Skeletal muscle tissue (tissue), 4 donors: ENCODE data around the gene GPR32. TPM values are rescaled to one million over a fixed set of nuclear protein-coding genes. Genes with fewer than 3 reads are reported as not detected.
"Not testable (repeated sequence)": the region's sequence is repeated elsewhere in the genome, so short reads cannot be mapped to it uniquely, and the experiment has no call there.

Experiments used
- H3K27ac ChIP-seq: one replicate; pipeline ENCODE4 v1.7.0; 2013; ENCODE audit warnings: mild to moderate bottlenecking, low read depth, low read length, inconsistent platforms
- H3K27me3 ChIP-seq, 3 donors: one replicate each; pipeline ENCODE4 v1.7.0; 2013; ENCODE audit warnings: low read length in 3 of 3; ENCODE audit not compliant: control insufficient read depth in 3 of 3, insufficient read depth in 3 of 3
- H3K36me3 ChIP-seq, 3 donors: one replicate each; pipeline ENCODE4 v1.7.0; 2013; ENCODE audit warnings: low read length in 3 of 3; ENCODE audit not compliant: control insufficient read depth in 3 of 3, insufficient read depth in 3 of 3
- H3K4me1 ChIP-seq, 3 donors: one replicate each; pipeline ENCODE4 v1.7.0; 2013; ENCODE audit warnings: low read length in 3 of 3, mild to moderate bottlenecking in 3 of 3; ENCODE audit not compliant: control insufficient read depth in 3 of 3, insufficient read depth in 3 of 3
- H3K4me3 ChIP-seq, 3 donors: one replicate each; pipeline ENCODE4 v1.7.0; 2013; ENCODE audit warnings: low read length in 3 of 3
- H3K9ac ChIP-seq, 3 donors: one replicate each; pipeline ENCODE4 v1.7.0; 2013; ENCODE audit warnings: low read length in 3 of 3, mild to moderate bottlenecking in 3 of 3, moderate library complexity in 2 of 3, low read depth in 1 of 3
- H3K9me3 ChIP-seq, 3 donors: one replicate each; pipeline ENCODE4 v1.7.0; 2013; ENCODE audit warnings: low read length in 3 of 3; ENCODE audit not compliant: control insufficient read depth in 3 of 3
- total RNA-seq: library from RNA; depleted of rRNA; stranded (reverse); fragments of >200 nt; gene quantifications from one replicate; pipeline ENCODE4 v1.2.3, GENCODE V29; 2014
- donor health status: Osteomylitis.

The GPR32 gene
- total RNA-seq, 1 donor from 2014 or later: not detected

DNA sequence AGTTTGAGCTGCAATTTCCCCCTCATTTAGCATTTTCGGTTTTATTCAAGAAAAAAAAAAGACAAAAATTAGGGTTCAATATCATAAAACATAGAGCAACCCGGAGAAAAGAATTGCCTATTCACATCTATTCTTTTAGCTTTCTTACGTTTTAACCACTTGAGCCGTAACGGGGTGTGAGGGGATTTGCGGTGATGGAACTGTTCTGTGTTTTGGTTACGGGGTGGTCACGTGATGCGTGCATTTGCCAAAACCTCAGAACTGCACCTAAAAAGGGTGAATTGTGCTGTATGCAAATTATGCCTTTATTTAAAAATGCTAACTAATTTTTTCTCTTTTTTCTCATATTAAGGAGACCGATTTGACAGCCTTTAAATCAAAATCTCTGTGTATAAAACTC, 25.0 kb upstream of the GPR32 start:
- peaks cover 8 to 16% (median 8%) of the 10 kb centered on the region in 3 donors for H3K27me3 ChIP-seq
- H3K4me3 ChIP-seq: no peak overlapping the region
- H3K9me3 ChIP-seq: no peaks in the 10 kb centered on the region
- H3K36me3 ChIP-seq: no peaks in the 10 kb centered on the region
- no peak overlapping the region for H3K27ac ChIP-seq
- no peaks in the 10 kb centered on the region for H3K4me1 ChIP-seq
- H3K9ac ChIP-seq: no peak overlapping the region

DNA sequence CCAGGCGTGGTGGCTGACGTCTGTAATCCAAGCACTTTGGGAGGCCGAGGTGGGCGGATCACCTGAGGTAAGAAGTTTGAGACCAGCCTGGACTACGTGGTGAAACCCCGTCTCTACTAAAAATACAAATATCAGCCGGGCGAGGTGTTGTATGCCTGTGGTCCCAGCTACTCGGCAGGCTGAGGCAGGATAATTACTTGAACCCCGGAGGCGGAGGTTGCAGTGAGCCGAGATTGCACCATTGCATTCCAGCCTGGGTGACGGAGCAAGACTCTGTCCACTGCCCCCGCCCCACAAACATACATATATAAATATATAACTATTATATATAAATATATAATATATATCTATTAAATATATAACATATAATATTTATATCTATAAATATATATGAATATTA, 23.1 kb upstream of the GPR32 start:
- H3K36me3 ChIP-seq, H3K27ac ChIP-seq, H3K9me3 ChIP-seq, H3K4me3 ChIP-seq, H3K27me3 ChIP-seq, H3K4me1 ChIP-seq, H3K9ac ChIP-seq: not testable (repeated sequence)

DNA sequence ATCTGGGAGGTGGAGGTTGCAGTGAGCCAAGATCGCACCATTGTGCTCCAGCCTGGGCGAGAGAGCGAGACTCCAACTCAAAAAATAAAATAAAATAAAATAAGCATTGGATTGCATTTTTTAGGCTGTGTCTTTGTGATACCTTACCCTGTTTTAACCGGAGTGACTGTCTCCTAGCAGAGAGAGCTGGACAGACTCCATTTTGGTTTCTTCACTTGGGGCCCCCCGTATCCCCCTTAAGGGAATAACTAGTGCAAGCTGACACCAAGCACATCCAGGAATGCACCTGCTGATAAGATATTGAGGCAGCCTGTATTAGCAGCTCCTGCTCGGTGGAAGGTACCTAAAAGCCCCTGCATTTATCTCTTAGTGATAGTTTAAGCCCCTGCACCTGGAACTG, 20.8 kb upstream of the GPR32 start:
- H3K4me3 ChIP-seq: no peak overlapping the region
- H3K9me3 ChIP-seq: no peaks in the 10 kb centered on the region
- no peak overlapping the region for H3K27ac ChIP-seq
- no peaks in the 10 kb centered on the region for H3K4me1 ChIP-seq
- H3K9ac ChIP-seq: no peak overlapping the region
- peaks cover 0 to 5% (median 2%) of the 10 kb centered on the region in 3 donors for H3K27me3 ChIP-seq
- no peaks in the 10 kb centered on the region for H3K36me3 ChIP-seq

DNA sequence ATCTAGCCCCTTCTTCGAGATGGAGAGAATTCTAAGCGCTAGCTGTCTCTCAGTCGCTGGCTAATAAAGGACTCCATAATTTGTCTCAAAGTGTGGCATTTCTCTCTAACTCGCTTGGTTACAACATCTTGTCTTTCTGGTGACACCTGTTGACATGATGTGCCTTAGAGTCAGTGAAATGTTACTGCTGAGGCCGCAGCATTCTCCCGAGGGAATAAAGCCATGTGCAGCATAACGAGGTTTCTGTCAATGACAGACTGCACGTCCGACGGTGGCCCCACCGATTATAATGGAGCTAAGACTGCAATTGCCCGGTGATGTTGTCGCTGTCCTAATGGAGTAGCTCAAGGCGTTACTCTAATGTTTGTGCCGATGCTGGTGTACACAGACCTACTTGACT, 20.3 kb upstream of the GPR32 start:
- Histone ChIP-seq H3K4me3 (no peak overlapping the region), H3K9me3 (no peaks in the 10 kb centered on the region), H3K36me3 (no peaks in the 10 kb centered on the region), H3K27ac (no peak overlapping the region), H3K27me3 (peaks cover 0 to 5% (median 2%) of the 10 kb centered on the region in 3 donors), H3K9ac (no peak overlapping the region), H3K4me1 (no peaks in the 10 kb centered on the region)

DNA sequence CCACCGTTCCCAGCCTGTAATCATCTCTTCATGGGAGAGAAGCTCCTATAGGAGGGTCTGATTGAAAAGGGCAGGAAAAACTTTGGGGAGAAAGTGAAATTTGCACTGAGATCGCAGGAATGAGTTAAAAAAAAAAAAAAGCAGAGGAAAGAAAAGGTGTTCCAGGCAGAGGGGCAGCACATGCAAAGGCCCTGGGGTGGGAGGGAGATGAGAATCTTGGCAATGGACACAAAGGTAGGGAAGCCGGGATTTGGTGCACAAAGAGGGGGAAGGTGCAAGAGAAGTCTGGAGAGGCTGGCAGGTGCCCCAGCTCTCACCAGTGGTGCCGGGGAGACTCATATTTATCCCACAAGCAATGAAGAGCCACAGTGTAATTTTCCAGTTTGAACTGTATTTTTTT, 16.4 kb upstream of the GPR32 start:
- no peak overlapping the region for H3K9ac ChIP-seq
- no peaks in the 10 kb centered on the region for H3K9me3 ChIP-seq
- no peak overlapping the region for H3K4me3 ChIP-seq
- H3K27ac ChIP-seq: no peak overlapping the region
- H3K36me3 ChIP-seq: no peaks in the 10 kb centered on the region
- peaks cover 0 to 5% (median 2%) of the 10 kb centered on the region in 3 donors for H3K27me3 ChIP-seq
- H3K4me1 ChIP-seq: no peaks in the 10 kb centered on the region

DNA sequence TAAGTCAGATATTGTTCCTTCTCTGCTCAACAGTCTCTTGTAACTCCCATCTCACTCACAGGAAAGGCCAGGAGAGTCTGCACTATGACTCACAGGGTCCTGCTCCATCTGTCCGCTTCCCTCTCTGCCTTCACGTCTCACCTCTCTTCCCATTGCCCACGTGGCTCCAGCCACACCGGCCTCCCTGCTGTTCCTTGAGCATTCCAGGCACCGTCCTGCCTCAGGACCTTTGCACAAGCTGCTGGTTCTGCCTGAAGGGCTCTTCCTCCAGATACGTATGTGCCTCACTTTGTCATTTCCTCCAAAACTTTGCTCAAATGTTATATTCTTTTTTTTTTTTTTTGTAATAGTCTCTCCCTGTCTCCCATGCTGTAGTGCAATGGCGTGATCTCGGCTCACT, 14.0 kb upstream of the GPR32 start:
- H3K27ac ChIP-seq, H3K9ac ChIP-seq, H3K4me1 ChIP-seq, H3K27me3 ChIP-seq, H3K36me3 ChIP-seq, H3K9me3 ChIP-seq, H3K4me3 ChIP-seq: not testable (repeated sequence)

DNA sequence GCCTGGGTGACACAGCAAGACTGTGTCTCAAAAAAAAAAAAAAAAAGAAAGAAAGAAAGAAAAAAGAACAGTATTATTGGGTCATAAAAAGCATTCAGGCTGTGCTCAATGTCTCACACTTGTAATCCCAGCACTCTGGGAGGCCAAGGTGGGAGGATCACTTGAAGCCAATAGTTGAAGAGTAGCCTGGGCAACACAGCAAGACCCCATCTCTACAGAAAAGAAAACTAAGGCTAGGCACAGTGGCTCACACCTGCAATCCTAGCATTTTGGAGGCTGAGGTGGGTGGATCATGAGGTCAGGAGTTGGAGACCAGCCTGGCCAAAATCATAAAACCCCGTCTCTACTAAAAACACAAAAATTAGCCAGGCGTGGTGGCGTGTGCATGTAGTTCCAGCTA, 12.6 kb upstream of the GPR32 start:
- not testable (repeated sequence) for H3K27ac ChIP-seq, H3K4me1 ChIP-seq, H3K4me3 ChIP-seq, H3K27me3 ChIP-seq, H3K9ac ChIP-seq, H3K36me3 ChIP-seq, H3K9me3 ChIP-seq

DNA sequence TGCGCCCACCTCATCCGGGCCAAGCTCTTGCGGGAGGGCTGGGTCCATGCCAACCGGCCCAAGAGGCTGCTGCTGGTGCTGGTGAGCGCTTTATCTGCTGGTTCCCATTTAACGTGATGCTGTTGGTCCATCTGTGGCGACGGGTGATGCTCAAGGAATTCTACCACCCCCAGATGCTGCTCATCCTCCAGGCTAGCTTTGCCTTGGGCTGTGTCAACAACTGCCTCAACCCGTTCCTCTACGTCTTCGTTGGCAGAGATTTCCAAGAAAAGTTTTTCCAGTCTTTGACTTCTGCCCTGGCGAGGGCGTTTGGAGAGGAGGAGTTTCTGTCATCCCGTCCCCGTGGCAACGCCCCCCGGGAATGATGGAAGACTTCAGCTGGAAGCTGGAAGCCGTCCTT, 11.2 kb upstream of the GPR32 start:
- H3K9me3 ChIP-seq, H3K4me3 ChIP-seq, H3K27ac ChIP-seq, H3K9ac ChIP-seq, H3K4me1 ChIP-seq, H3K27me3 ChIP-seq, H3K36me3 ChIP-seq: not testable (repeated sequence)

DNA sequence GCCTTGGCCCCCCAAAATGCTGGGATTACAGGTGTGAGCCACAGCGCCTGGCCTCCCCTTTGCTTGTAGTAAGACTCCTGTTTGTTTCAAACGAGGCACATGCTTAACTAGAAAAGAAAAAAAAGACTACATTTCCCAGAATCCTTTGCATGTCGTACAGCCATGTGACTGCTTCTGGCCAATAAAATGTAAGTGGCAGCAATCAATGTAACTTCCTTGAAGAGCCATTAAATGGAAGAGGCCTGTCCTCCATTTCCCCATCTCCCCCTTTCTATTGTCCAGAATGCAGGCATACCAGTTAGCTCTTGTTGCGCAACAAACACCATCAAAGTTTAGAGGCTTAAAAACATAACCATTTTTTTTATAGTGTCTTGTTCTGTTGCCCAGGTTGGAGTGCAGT, 10.4 kb upstream of the GPR32 start:
- Histone ChIP-seq H3K4me1 (no peaks in the 10 kb centered on the region), H3K36me3 (no peaks in the 10 kb centered on the region), H3K27ac (no peak overlapping the region), H3K4me3 (no peak overlapping the region), H3K27me3 (peaks cover 0 to 2% (median 0%) of the 10 kb centered on the region in 3 donors), H3K9me3 (no peaks in the 10 kb centered on the region), H3K9ac (no peak overlapping the region)

DNA sequence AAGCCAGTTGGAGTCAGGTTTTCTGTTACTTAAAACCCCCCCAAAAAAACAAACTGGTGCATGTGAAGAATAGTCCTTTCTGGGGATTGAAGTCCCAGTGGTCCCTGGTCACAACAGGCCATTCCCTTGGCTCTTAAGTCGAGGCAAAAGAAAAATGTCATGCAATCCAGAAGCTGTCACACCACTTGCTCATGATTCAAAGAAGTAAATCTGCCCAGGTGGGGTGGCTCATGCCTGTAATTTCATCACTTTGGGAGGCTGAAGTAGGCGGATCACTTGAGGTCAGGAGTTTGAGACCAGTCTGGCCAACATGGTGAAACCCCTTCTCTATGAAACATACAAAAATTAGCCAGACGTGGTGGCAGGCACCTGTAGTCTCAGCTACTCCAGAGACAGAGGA, 8.8 kb upstream of the GPR32 start:
- H3K9ac ChIP-seq, H3K4me3 ChIP-seq, H3K9me3 ChIP-seq, H3K27ac ChIP-seq, H3K4me1 ChIP-seq, H3K27me3 ChIP-seq, H3K36me3 ChIP-seq: not testable (repeated sequence)

DNA sequence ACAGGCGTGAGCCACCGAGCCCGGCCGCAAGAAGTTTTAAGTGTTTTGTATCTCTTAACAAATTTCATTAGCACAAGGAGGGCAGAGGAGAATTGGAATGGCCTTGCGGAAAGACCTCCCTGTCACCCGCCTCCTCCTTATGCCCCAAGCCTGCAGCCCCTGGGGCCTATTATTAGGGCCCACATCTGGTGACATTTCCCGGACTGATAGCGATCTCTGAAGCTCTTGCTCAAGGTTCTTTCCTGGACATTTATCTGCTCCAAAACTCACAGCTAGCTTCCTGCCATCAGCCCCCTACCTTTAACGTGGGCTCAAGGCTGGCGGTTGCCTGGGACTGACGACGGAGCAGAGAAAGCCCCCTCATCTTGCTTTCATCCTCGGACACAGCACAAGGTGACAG, 6.7 kb upstream of the GPR32 start:
- not testable (repeated sequence) for H3K4me3 ChIP-seq, H3K9ac ChIP-seq, H3K36me3 ChIP-seq, H3K4me1 ChIP-seq, H3K27ac ChIP-seq, H3K27me3 ChIP-seq, H3K9me3 ChIP-seq
